Loucy (cell line): ENCODE data around the gene LRRC45.

ENCODE experiments used
- CTCF ChIP-seq: fragments of 200-600 bp; sonication (generic); conservative IDR thresholded peaks from 2 replicates; pipeline ENCODE4 v1.5.1; 2014; ENCODE audit warnings: mild to moderate bottlenecking, antibody characterized with exemption, low read length
- EZH2phosphoT487 ChIP-seq: fragments of 200-600 bp; IDR thresholded peaks from 2 replicates; pipeline ENCODE4 v1.6.1; 2018; ENCODE audit warnings: antibody characterized with exemption, mild to moderate bottlenecking, moderate library complexity, borderline replicate concordance

- TF ChIP-seq EZH2phosphoT487: no peak
- no peak for TF ChIP-seq CTCF
Measured at GRCh38 chr17:82021900-82022309, 1.2 kb upstream of the LRRC45 start.
